Stomach (tissue), 9 donors: ENCODE results near the gene FAM50B. TPM values are rescaled to one million over a fixed set of nuclear protein-coding genes. Genes with fewer than 3 reads are reported as not detected.

Source experiments
- DNase-seq, 2 donors: peaks; one replicate each; pipeline versions ENCODE4 v3.0.0 to v3.0.0-alpha.2; 2013 to 2019
- H3K27ac ChIP-seq, 5 donors: fragments of 200-600 bp in 4 of 5; sonication (generic) in 4 of 5; one replicate each; pipeline ENCODE4 v1.5.1; 2013 to 2019; ENCODE audit warnings: mild to moderate bottlenecking in 1 of 5, moderate library complexity in 1 of 5
- H3K27me3 ChIP-seq, 3 donors: fragments of 200-600 bp; sonication (generic); one replicate each; pipeline ENCODE4 v1.5.1; 2017 to 2019; ENCODE audit warnings: mixed run types in 1 of 3
- H3K36me3 ChIP-seq, 4 donors: fragments of 200-600 bp; sonication (generic); 1 replicate in 3 of 4; 2 replicates in 1 of 4; pipeline ENCODE4 v1.5.1; 2016 to 2019
- H3K4me1 ChIP-seq, 4 donors: fragments of 200-600 bp; sonication (generic); one replicate each; pipeline ENCODE4 v1.5.1; 2016 to 2019
- H3K4me3 ChIP-seq, 4 donors: fragments of 200-600 bp; sonication (generic) in 3 of 4; one replicate each; pipeline ENCODE4 v1.5.1; 2016 to 2019; ENCODE audit warnings: mild to moderate bottlenecking in 1 of 4
- H3K9me3 ChIP-seq, 4 donors: fragments of 200-600 bp; sonication (generic); one replicate each; pipeline ENCODE4 v1.5.1; 2016 to 2019
- EP300 ChIP-seq: sonication (generic); formaldehyde crosslinking; IDR thresholded peaks from one replicate; pipeline ENCODE4 v1.6.1; 2017; ENCODE audit warnings: antibody characterized with exemption
- POLR2A ChIP-seq, 4 donors: fragments of 450-650 bp; IDR thresholded peaks; one replicate each; pipeline ENCODE4 v1.6.1; 2016; ENCODE audit warnings: antibody characterized with exemption in 4 of 4, control low read depth in 2 of 4, mild to moderate bottlenecking in 1 of 4, moderate library complexity in 1 of 4
- POLR2AphosphoS5 ChIP-seq, 3 donors: sonication (generic); formaldehyde crosslinking; IDR thresholded peaks; one replicate each; pipeline ENCODE4 v1.6.1; 2016; ENCODE audit warnings: antibody characterized with exemption in 3 of 3
- WGBS, 5 donors: extraction: QIAGEN DNeasy Blood & Tissue Kit in 3 of 5; methylation state at CpG; one replicate each; pipeline versions ENCODE4 v1.1.5 to v1.1.7; 2013 to 2018; 5-methylcytosine and 5-hydroxymethylcytosine counted together
- intact Hi-C: fragments of 100-400 bp; cut with DNase I; formaldehyde crosslinking; loops from one replicate; pipeline ENCODE4 v1.15.1; 2023; ENCODE audit warnings: low total_unique reads
- polyA plus RNA-seq, 3 donors: library from polyadenylated mRNA; stranded (reverse); fragments of 200-250 nt; gene quantifications; one replicate each; pipeline ENCODE4 v1.2.3, GENCODE V29; 2013
- total RNA-seq, 5 donors: library from RNA; depleted of rRNA; stranded (reverse); fragments of >200 nt; gene quantifications; one replicate each; pipeline versions ENCODE4 v1.1.0 to v1.2.3, GENCODE V29; 2014 to 2016
- TF ChIP-seq, protein P1 (sequence below), 7 experiments: fragments of 450-650 bp in 4 of 7; fragments of 200-600 bp in 3 of 7; sonication (generic) in 3 of 7; IDR thresholded peaks; one replicate each; pipeline ENCODE4 v1.5.1; 2016 to 2019; ENCODE audit warnings: antibody characterized with exemption in 7 of 7, control low read depth in 2 of 7, mild to moderate bottlenecking in 1 of 7
- donor health status: healthy with polysubstance abuse.
- donor health status: Bipolar disorder and iron deficiency.
- donor health status: healthy.

Gene FAM50B
- total and polyA plus RNA-seq, 8 donors, result 2.0 to 11.8 (median 7.3) TPM; not detected in 1

DNA sequence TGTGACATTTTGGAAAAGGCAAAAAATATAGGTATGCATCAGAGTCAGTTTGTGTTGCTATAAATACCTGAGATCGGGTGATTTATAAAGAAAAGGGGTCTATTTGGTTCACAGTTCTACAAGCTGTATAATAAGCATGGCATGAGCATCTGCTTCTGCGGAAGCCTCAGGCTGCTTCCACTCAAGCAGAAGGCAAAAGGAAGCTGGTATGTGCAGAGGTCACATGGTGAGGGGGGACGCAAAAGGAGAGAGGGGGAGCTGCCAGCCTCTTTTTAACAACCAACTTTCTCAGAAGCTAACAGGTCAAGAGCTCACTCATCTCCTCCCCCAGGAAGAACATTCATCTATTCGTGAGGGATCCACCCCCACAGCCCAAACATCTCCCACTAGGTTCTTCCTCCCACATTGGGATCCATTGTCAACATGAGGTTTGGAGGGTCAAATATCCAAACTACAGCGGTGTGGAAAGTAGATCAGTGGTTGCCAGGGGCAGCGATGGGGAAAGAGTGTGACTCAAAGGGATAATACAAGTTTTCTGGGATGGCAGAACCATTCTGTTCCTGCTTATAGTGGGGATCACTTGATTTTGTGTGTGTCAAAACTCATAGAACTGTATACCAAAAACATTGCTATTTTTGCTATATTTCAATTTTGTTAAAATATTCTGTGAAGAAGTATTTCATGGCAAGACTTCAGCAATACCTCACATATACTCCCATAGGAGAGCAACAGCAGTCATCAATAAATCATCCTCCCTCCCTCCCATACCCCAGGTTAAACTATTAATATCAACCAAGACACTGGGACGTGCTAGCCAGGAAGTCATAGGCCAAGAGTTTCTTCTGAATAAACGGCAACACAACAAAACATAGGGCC lies 9.9 kb upstream of the FAM50B start:
- no peak overlapping the region for H3K27ac ChIP-seq
- H3K9me3 ChIP-seq, result no peaks in the 10 kb centered on the region
- H3K4me1 ChIP-seq, result peaks cover 0 to 14% (median 4%) of the 10 kb centered on the region in 4 donors
- H3K27me3 ChIP-seq, result no peaks in the 10 kb centered on the region
- 85 to 94% (median 87%) methylated on average over 8 of the region's 8 CpGs for WGBS, 5 donors
- intact Hi-C loops, result no loop called here
- no peaks in the 10 kb centered on the region for H3K36me3 ChIP-seq
- DNase-seq, result no peak
- no peak overlapping the region for H3K4me3 ChIP-seq
- TF ChIP-seq EP300 (no peak), POLR2A (IDR thresholded peaks at IDR 0.05) (no peak), POLR2AphosphoS5 (IDR thresholded peaks at IDR 0.05) (no peak)

DNA sequence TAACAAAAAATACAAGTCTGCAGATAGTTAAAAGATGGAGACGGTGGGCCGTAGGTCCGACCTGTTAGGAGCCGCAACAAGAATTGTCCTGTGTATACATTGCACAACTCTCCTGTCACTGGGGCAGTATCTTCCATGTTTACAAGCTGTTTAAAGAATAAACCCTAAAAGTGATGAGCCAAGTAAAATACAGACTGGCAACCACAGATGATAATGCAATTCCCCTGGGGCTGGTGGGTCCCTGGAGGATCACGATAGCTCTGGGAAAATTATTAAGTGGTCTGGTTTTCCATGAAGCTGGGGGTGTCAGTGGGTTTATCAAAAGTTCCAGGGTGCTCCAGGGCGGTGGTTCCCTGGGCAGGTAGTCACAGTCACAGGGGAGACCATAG lies 8.1 kb upstream of the FAM50B start:
- no peak overlapping the region for H3K4me3 ChIP-seq
- intact Hi-C loops, result no loop called here
- TF ChIP-seq, protein P1, sequence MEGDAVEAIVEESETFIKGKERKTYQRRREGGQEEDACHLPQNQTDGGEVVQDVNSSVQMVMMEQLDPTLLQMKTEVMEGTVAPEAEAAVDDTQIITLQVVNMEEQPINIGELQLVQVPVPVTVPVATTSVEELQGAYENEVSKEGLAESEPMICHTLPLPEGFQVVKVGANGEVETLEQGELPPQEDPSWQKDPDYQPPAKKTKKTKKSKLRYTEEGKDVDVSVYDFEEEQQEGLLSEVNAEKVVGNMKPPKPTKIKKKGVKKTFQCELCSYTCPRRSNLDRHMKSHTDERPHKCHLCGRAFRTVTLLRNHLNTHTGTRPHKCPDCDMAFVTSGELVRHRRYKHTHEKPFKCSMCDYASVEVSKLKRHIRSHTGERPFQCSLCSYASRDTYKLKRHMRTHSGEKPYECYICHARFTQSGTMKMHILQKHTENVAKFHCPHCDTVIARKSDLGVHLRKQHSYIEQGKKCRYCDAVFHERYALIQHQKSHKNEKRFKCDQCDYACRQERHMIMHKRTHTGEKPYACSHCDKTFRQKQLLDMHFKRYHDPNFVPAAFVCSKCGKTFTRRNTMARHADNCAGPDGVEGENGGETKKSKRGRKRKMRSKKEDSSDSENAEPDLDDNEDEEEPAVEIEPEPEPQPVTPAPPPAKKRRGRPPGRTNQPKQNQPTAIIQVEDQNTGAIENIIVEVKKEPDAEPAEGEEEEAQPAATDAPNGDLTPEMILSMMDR (IDR thresholded peaks at IDR 0.05), result no peak
- no peak for TF ChIP-seq POLR2A (IDR thresholded peaks at IDR 0.05)
- TF ChIP-seq EP300, result no peak
- no peak for TF ChIP-seq POLR2AphosphoS5 (IDR thresholded peaks at IDR 0.05)
- no peaks in the 10 kb centered on the region for H3K27me3 ChIP-seq
- no peak for DNase-seq
- 88 to 95% (median 94%) methylated on average over 6 of the region's 6 CpGs for WGBS, 5 donors
- no peaks in the 10 kb centered on the region for H3K36me3 ChIP-seq
- no peaks in the 10 kb centered on the region for H3K9me3 ChIP-seq
- H3K4me1 ChIP-seq, result peaks cover 0 to 14% (median 1%) of the 10 kb centered on the region in 4 donors
- no peak overlapping the region for H3K27ac ChIP-seq

DNA sequence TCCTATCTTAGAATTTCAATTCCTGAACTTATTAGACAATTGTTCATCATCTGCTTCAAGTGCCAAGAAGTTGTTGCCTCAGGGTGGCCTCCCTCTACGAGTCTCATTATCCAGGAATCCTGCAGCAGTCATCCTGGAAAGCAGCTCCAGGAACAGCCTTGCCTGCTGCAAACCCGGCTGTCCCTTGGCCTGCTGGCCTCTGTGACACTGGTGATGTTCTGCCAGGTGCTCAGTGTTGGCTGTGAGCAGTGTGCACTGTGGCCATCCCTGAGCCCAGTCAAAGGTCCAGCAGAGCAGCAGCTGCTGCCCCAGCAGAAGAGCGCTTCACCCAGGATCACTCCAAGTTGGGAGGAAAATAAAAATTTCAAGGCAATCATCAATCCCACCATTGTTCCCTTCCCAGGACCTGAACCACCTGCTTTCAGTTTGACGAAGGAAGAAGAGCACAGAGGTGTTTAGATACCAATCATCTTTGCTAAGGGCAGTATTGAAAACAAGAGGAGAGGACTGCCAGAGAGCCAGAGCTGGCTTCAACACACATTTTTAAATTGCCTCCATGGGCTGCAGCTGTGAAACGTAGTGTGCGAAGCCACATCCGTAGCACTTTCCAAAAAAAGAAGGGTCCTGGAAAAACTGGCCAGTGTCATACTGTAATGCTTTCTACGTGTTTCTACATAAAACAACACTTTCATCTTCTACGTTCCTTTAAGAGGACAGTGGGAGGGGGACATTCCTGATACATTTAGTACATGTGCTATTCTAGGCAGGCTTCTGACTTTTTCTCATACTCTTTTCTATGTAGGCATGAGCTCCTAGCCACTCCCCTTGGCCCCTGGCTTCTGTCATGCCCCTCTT lies 7.2 kb upstream of the FAM50B start:
- peak overlapping the region in 2 of 5 donors; percentile 27 to 32 for H3K27ac ChIP-seq
- TF ChIP-seq, protein P1 (IDR thresholded peaks at IDR 0.05), result no peak
- TF ChIP-seq POLR2AphosphoS5 (IDR thresholded peaks at IDR 0.05) (no peak), POLR2A (IDR thresholded peaks at IDR 0.05) (no peak), EP300 (no peak)

DNA sequence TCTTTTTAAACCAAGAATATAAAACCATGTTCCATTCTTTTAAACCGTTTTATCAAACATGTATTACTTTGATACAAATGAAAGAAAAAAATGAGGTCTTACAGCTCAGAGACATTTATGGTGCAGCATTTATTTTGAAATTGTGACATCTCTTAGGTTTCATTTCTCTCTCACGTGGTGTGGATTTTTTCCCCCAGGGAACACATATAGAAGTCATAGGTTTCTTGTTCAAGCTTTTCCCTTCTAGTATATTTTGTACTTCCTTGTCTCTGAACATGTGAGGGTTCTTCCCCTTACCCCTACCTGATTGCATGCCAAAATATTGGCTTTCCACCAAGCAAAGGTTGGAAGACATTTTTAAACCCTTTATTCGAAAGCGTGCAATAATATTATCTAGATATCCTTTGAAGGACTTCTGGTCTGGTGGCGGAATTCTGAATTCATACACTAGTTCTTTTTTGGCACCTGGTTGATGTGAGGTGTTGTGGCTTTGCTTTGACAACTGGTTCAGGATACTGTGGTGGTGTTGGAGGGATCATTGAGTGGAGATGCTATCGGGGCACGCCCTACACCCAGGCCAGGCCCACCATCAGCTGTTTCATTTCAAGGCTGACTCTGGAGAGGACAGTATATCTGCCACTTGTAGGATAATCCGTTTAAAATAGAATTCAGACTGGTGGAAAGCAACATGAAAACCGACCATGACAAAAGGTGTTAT lies 5.6 kb upstream of the FAM50B start:
- TF ChIP-seq EP300, result no peak
- no peak for TF ChIP-seq POLR2A (IDR thresholded peaks at IDR 0.05)
- TF ChIP-seq, protein P1 (IDR thresholded peaks at IDR 0.05), result no peak
- no peak for TF ChIP-seq POLR2AphosphoS5 (IDR thresholded peaks at IDR 0.05)
- H3K4me1 ChIP-seq, result peaks cover 0 to 29% (median 14%) of the 10 kb centered on the region in 4 donors
- H3K36me3 ChIP-seq, result no peaks in the 10 kb centered on the region
- H3K9me3 ChIP-seq, result no peaks in the 10 kb centered on the region
- no peaks in the 10 kb centered on the region for H3K27me3 ChIP-seq
- no peak overlapping the region for H3K4me3 ChIP-seq
- H3K27ac ChIP-seq, result peak overlapping the region in 1 of 5 donors; percentile 1
- intact Hi-C loops, result no loop called here
- 71 to 83% (median 74%) methylated on average over 9 of the region's 9 CpGs for WGBS, 5 donors
- DNase-seq, result no peak

More for the DNA sequence above, 7.2 kb upstream of the FAM50B start:
- no peak for DNase-seq
- H3K27me3 ChIP-seq, result no peaks in the 10 kb centered on the region
- H3K9me3 ChIP-seq, result no peaks in the 10 kb centered on the region
- no peaks in the 10 kb centered on the region for H3K36me3 ChIP-seq
- 66 to 73% (median 72%) methylated on average over 9 of the region's 9 CpGs for WGBS, 5 donors
- intact Hi-C loops, result no loop called here
- peaks cover 0 to 14% (median 2%) of the 10 kb centered on the region in 4 donors for H3K4me1 ChIP-seq
- H3K4me3 ChIP-seq, result no peak overlapping the region
